Esophagus (tissue), 2 donors: ENCODE results near the gene ISG20L2. TPM values are rescaled to one million over a fixed set of nuclear protein-coding genes. Genes with fewer than 3 reads are reported as not detected.
A peak's percentile ranks its signal among the peaks of the same experiment; 100 is the strongest.

Experiments
- H3K27ac ChIP-seq, 2 donors: one replicate each; pipeline ENCODE4 v1.5.1; 2013; ENCODE audit warnings: low read depth in 2 of 2, mild to moderate bottlenecking in 2 of 2, inconsistent platforms in 1 of 2, low read length in 1 of 2, moderate library complexity in 1 of 2
- H3K27me3 ChIP-seq, 2 donors: one replicate each; pipeline ENCODE4 v1.6.1; 2013; ENCODE audit warnings: low read length in 2 of 2, control low read depth in 1 of 2, mild to moderate bottlenecking in 1 of 2; ENCODE audit not compliant: insufficient read depth in 2 of 2, control insufficient read depth in 1 of 2
- H3K36me3 ChIP-seq, 2 donors: one replicate each; pipeline ENCODE4 v1.6.1; 2013; ENCODE audit warnings: low read length in 1 of 2; ENCODE audit not compliant: control insufficient read depth in 2 of 2, insufficient read depth in 2 of 2
- H3K4me1 ChIP-seq, 2 donors: one replicate each; pipeline ENCODE4 v1.6.1; 2013; ENCODE audit warnings: low read length in 1 of 2; ENCODE audit not compliant: control insufficient read depth in 2 of 2, insufficient read depth in 2 of 2
- H3K4me3 ChIP-seq, 2 donors: one replicate each; pipeline ENCODE4 v1.5.1; 2013; ENCODE audit warnings: low read length in 2 of 2, mild to moderate bottlenecking in 2 of 2, low read depth in 1 of 2, moderate library complexity in 1 of 2
- H3K9me3 ChIP-seq, 2 donors: one replicate each; pipeline ENCODE4 v1.6.1; 2013; ENCODE audit warnings: mild to moderate bottlenecking in 2 of 2, low read depth in 1 of 2, low read length in 1 of 2, moderate library complexity in 1 of 2; ENCODE audit not compliant: control insufficient read depth in 2 of 2, insufficient read depth in 1 of 2
- WGBS, 2 donors: extraction: QIAGEN DNeasy Blood & Tissue Kit; methylation state at CpG; one replicate each; pipeline ENCODE4 v1.1.7; 2013; 5-methylcytosine and 5-hydroxymethylcytosine counted together
- polyA plus RNA-seq, 2 donors: library from polyadenylated mRNA; stranded (reverse); fragments of 200-250 nt; gene quantifications; one replicate each; pipeline ENCODE4 v1.2.3, GENCODE V29; 2013
- donor health status: healthy with polysubstance abuse.
- donor health status: Bipolar disorder and iron deficiency.

The ISG20L2 gene
- polyA plus RNA-seq, 2 donors: 8.5 to 16.5 TPM

DNA sequence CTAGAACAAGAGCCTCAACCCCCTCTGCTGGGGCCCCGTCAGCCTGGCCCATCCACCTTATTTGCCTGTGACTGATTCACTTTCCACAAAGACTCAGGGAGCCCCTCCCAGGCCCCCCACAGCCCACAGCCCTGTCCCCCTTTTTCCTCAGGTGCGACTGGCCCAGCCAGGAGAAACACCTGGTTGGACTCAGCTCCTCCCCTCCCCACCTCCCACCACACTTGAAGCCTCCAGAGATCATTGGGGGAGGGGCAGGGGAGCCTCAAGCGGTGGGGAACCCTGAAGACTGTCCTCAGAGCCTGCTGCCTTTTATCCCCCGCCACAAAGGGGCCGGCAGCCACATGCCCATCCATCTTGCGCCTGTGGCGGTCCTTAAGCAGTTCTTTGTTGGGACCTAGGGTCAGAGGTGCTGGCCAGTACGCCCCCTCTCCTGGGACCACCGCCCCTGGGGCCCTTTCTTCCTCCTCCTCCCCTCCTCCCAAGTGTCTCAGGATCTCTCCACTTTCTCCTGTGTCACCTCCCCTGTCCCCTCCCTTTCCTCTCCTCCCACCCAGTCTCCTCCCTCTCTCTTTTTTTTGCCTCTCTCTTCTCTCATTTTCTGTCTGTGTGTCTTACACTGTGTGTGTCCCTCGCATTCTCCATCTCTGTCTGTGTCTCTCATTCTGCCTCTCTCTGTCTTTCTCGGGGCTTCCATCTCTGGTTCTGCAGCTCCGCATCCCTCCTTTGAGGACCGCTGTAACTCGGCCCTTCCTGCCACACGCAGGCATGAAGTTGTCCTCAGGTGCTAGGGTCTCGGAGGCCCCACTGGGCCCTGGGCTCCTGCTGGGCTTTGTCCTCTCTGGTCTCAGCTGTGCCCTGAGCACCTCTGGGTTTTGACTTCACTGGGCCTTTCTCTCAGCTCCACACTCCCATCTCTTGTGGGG, 35.4 kb downstream of the ISG20L2 start:
- Histone ChIP-seq H3K36me3 (no peaks in the 10 kb centered on the region), H3K27ac (peak overlapping the region; percentile 88), H3K4me3 (no peak overlapping the region), H3K27me3 (no peaks in the 10 kb centered on the region), H3K4me1 (peaks cover 0 to 38% of the 10 kb centered on the region in 2 donors), H3K9me3 (no peaks in the 10 kb centered on the region)
- 41 to 45% methylated on average over 16 of the region's 16 CpGs for WGBS, 2 donors

DNA sequence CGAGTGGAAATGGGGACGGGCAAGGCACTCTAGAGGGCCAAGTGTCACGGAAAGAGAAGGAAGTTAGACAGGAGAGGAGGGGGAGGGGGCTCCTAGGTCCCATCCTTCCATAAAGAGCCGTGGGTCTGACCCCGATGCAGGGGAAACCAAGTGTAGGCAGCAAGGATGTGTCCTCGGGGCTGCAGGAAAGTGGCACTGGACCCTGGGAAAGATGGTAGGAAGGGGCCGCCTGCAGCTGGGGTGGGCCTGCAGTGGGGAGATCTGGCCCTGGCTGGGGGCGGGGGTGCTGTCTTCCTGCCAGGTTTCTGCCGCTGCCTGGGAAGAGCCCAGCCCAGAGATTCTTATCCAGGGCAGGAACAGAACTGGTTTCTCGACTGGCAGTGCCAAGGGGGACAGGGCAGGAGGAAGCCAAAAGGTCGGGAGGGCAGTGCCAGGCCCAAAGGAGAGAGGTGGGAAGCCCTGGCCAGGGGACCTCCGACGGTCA, 36.1 kb downstream of the ISG20L2 start:
- Histone ChIP-seq H3K4me1 (peaks cover 0 to 37% of the 10 kb centered on the region in 2 donors), H3K27me3 (no peaks in the 10 kb centered on the region), H3K36me3 (no peaks in the 10 kb centered on the region), H3K27ac (peak overlapping the region; percentile 88), H3K4me3 (peak overlapping the region in 1 of 2 donors; percentile 5), H3K9me3 (no peaks in the 10 kb centered on the region)
- WGBS, 2 donors: 10 to 13% methylated on average over 13 of the region's 13 CpGs

DNA sequence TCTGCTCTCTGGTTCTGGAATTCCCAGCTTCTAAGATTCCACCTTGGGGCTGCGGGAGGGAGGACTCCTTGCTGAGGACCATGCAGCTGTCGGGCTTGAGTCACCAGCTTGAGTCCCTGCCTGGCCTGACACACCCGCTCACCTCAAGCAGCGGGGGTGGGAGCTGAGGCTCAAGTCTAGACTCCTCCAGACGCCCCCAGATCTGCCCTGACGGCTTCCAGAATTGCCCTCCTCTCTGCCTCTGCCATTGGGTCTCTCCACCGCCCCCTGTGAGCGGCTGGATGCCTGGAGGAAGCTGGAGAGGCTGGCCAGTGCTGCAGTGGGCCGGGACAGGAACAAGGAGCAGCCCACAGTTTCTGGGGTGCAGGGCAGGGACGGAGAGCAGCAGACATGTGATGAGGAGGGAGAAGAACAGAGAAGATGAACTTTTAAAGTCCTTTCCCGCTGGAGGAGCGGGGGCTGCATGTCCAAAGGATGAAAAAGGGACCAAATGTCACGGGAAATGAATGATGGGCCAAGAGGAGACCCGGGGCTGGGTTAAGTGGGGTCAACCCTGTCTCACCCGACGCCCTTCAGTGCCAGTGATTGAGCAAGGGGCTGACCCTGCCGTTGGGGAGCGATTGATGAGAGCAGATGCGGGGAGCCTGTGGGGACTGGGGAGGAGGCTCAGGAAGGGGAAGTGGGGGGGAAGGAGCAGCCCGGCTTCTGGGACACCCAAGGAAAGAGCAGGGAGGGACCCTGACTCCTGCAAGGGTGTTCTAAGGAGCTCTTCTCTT, 36.7 kb downstream of the ISG20L2 start:
- Histone ChIP-seq H3K4me3 (peak overlapping the region in 1 of 2 donors; percentile 5), H3K27me3 (no peaks in the 10 kb centered on the region), H3K27ac (peak overlapping the region; percentile 88), H3K4me1 (peaks cover 0 to 36% of the 10 kb centered on the region in 2 donors), H3K9me3 (no peaks in the 10 kb centered on the region), H3K36me3 (no peaks in the 10 kb centered on the region)
- WGBS, 2 donors: 24 to 28% methylated on average over 20 of the region's 20 CpGs

DNA sequence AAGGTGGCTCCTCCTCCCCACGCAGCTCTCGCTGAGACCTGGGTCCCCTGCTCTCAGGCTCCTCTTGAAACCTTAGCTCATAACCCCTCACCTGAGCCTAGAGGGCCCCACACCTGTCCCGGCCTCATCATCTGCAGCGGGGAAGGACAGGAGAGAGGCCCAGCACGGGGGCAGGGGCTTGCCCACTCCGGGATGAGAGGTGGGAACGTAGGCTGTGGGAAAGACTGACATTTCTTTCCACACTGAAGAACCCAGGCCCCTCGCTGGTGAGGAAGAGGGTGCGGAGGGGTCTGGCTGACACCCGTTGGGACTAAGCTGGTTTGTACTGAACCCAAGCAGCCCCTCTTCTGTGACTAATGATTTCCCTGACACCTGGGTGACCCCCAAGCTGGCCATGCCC, 37.4 kb downstream of the ISG20L2 start:
- H3K4me3 ChIP-seq: no peak overlapping the region
- no peaks in the 10 kb centered on the region for H3K9me3 ChIP-seq
- no peaks in the 10 kb centered on the region for H3K36me3 ChIP-seq
- 70 to 77% methylated on average over 10 of the region's 10 CpGs for WGBS, 2 donors
- peak overlapping the region; percentile 88 for H3K27ac ChIP-seq
- H3K4me1 ChIP-seq: peaks cover 0 to 36% of the 10 kb centered on the region in 2 donors
- H3K27me3 ChIP-seq: no peaks in the 10 kb centered on the region

DNA sequence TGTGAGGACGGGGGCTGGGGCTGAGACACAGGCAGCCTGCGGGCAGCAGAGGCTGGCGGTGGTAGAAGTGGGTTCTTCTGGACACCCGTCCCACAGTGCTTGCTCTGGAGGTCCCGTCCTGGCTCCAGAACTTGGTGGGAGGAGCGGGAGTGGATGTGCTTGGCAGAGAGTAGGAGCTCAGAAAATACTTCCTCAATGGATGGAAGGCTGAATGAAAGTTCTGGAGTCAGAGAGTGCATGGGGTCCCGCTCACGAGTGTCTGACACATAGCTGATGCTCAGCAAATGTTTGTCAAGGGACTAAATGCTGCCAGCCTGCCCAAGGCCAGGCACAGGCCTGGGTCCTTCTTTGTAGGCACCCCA, 37.9 kb downstream of the ISG20L2 start:
- Histone ChIP-seq H3K36me3 (no peaks in the 10 kb centered on the region), H3K27ac (peak overlapping the region; percentile 88), H3K4me1 (peaks cover 0 to 36% of the 10 kb centered on the region in 2 donors), H3K27me3 (no peaks in the 10 kb centered on the region), H3K4me3 (no peak overlapping the region), H3K9me3 (no peaks in the 10 kb centered on the region)
- 62 to 70% methylated on average over 8 of the region's 8 CpGs for WGBS, 2 donors

DNA sequence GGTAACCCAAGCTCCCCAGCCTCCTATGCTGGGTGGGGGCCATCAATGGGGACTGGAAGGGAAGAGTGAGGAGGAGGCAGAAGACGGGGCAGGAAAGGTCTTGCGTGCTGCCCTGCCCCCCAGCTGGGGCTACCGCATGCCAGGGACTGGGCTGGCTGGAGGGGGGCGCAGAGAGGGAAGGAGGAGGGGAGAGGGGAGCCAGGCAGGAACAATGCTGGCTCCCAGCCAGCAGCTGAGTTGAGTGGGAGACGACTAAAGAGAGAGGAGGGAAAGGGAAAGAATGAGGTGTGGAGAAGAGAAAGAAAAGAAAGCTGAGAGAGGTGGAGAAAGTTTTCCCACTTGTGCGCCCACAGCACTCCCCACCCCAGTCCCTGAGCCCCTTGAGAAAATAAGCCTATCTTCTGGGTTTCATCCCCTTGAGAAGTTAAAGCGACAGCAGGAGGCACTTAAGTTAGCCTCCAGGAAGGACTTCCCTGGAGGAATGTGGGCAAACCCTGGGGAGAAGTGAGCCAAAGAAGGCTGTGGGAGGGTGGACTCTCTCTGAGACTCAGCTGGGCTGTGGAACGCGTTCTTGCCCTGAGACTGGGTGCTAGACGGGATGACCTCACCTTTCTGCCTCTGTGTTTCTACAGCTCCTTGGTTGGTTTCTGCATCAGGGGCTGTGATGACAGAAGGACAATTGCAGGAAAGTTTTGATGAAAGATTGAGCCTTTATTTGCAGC, 38.5 kb downstream of the ISG20L2 start:
- H3K4me1 ChIP-seq: peaks cover 0 to 36% of the 10 kb centered on the region in 2 donors
- H3K9me3 ChIP-seq: no peaks in the 10 kb centered on the region
- H3K27ac ChIP-seq: peak overlapping the region; percentile 88
- no peaks in the 10 kb centered on the region for H3K36me3 ChIP-seq
- WGBS, 2 donors: 22 to 27% methylated on average over 10 of the region's 10 CpGs
- no peak overlapping the region for H3K4me3 ChIP-seq
- H3K27me3 ChIP-seq: no peaks in the 10 kb centered on the region

DNA sequence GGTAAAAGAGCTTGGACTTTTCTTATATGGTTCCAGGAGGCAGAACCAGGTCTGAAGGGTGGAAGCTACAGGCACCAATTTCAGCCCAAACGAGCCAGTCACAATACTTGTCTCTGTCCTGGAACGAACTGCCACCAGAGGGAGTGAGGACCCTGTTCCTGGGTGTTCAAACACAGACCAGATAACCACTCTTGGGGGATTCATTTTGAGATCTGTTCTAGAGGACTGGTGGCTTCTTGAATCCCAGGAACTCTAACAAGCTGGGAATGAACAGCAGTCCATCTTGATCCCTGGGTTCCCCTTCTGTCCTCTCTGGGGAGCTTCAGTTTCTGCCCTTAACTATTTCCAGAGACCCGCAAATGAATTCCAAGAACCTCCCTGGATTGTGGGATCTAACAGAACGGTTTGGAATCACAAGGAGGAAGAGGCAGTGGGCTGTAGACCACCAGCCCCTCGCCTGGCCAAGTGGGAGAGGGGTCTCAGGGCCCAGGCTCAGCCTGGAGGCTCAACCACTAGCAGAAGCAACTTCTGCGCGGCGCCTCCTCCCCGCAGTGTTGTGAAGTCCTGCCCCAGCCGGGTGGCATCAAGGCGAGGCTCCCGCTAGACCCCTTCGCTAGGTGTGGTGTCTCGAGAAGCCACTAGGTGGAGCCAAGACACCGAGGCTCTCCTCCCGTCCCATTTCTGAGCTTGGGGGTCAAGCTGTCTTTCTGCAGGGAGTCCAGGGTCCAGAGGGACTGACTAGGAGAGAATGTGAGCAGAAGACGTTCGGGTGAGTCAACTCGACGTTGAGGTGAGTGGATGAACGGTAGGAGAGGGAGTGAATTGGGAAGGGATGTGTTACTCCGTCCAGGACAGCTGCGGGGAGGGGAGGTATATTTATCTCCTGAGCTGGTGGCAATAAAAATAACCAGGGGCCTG, 39.3 kb downstream of the ISG20L2 start:
- Histone ChIP-seq H3K27ac (peak overlapping the region in 1 of 2 donors; percentile 15), H3K9me3 (no peaks in the 10 kb centered on the region), H3K27me3 (no peaks in the 10 kb centered on the region), H3K4me1 (peaks cover 0 to 31% of the 10 kb centered on the region in 2 donors), H3K4me3 (no peak overlapping the region), H3K36me3 (no peaks in the 10 kb centered on the region)
- WGBS, 2 donors: 2% methylated on average over 23 of the region's 23 CpGs

DNA sequence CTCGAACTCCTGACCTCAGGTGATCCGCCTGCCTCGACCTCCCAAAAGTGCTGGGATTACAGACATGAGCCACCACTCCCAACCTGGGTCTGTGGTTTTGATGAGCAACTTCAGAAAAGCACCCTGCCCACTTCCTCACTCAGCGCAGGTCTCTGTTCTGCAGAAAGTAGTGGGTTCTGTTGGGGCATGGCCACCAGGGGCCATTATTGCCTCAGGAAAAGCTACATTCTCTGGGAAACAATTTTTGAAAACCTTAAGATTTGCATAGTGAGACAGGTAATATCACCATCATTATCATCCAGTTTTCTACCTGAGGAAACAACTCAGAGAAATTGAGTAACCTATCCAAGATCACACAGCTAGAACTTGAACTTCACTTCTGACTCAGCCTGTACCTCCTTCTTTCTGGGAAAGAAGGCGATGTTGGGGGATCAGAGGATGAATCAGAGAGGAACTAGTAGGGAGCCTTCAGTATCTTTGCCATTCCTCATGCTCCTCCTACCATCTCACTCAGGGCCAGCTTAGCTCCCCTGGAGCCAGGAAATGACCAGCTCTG, 44.3 kb downstream of the ISG20L2 start:
- H3K27me3 ChIP-seq: no peaks in the 10 kb centered on the region
- H3K36me3 ChIP-seq: no peaks in the 10 kb centered on the region
- no peak overlapping the region for H3K4me3 ChIP-seq
- no peaks in the 10 kb centered on the region for H3K9me3 ChIP-seq
- WGBS, 2 donors: 55 to 59% methylated on average over 5 of the region's 5 CpGs
- H3K27ac ChIP-seq: no peak overlapping the region
- H3K4me1 ChIP-seq: no peaks in the 10 kb centered on the region
